Stimulated activated CD8-positive, alpha-beta memory T cell treated with anti-CD3 and anti-CD28 coated beads, Interleukin-15, amount 100 ng/mL, for 1 hour (primary cell): Measurements from ENCODE around the gene MYCBPAP.

Source experiments
- DNase-seq: peaks from one replicate; pipeline ENCODE4 v3.0.0-alpha.2; 2020; ENCODE audit warnings: low read depth

MYCBPAP gene

GRCh38 chr17:50575581-50576210, 67.5 kb downstream of the MYCBPAP start:
- no peak for DNase-seq

GRCh38 chr17:50576864-50577263, 68.6 kb downstream of the MYCBPAP start:
- no peak for DNase-seq

GRCh38 chr17:50577451-50577954, 69.3 kb downstream of the MYCBPAP start:
- no peak for DNase-seq

- DNase-seq = no peak
These were observed 69.9 kb downstream of the MYCBPAP start for GRCh38 chr17:50578173-50578572.

GRCh38 chr17:50579399-50579798, 71.2 kb downstream of the MYCBPAP start:
- DNase-seq = no peak

GRCh38 chr17:50580646-50581045, 72.4 kb downstream of the MYCBPAP start:
- no peak for DNase-seq
